Nephron progenitor cell (in vitro differentiated cells): ENCODE results near the gene EYA2.

ENCODE experiments used
- DNase-seq: peaks from one replicate; pipeline ENCODE4 v3.0.0; 2021
- H3K27ac Mint-ChIP-seq: 2 replicates; pipeline ENCODE4 v1.8.0; 2021; ENCODE audit warnings: mild to moderate bottlenecking, moderate library complexity, mixed read lengths
- H3K27me3 Mint-ChIP-seq: 2 replicates; pipeline ENCODE4 v1.8.0; 2021; ENCODE audit warnings: mild to moderate bottlenecking, low read depth, mixed read lengths; ENCODE audit not compliant: poor library complexity
- H3K36me3 Mint-ChIP-seq: 2 replicates; pipeline ENCODE4 v1.8.0; 2021; ENCODE audit warnings: low read depth, mixed read lengths
- H3K4me1 Mint-ChIP-seq: 2 replicates; pipeline ENCODE4 v1.8.0; 2021; ENCODE audit warnings: mixed read lengths
- H3K4me3 Mint-ChIP-seq: 2 replicates; pipeline ENCODE4 v1.8.0; 2021; ENCODE audit warnings: mild to moderate bottlenecking, moderate library complexity, mixed read lengths
- H3K9me3 Mint-ChIP-seq: 2 replicates; pipeline ENCODE4 v1.8.0; 2021; ENCODE audit warnings: mild to moderate bottlenecking, moderate library complexity, mixed read lengths
- CTCF ChIP-seq: fragments of 200-600 bp; sonication (generic); IDR thresholded peaks from 2 replicates; pipeline ENCODE4 v1.5.0; 2021; ENCODE audit warnings: antibody characterized with exemption

Gene EYA2

GRCh38 chr20:47196091-47197081 is 301.7 kb downstream of the EYA2 start:
- no peak overlapping the region for H3K27ac Mint-ChIP-seq
- no peaks in the 10 kb centered on the region for H3K36me3 Mint-ChIP-seq
- TF ChIP-seq CTCF: peak; percentile 95
- peaks cover 10% of the 10 kb centered on the region for H3K27me3 Mint-ChIP-seq
- peak; percentile 86 for DNase-seq
- H3K4me1 Mint-ChIP-seq: peaks cover 11% of the 10 kb centered on the region
- H3K4me3 Mint-ChIP-seq: no peak overlapping the region
- H3K9me3 Mint-ChIP-seq: peaks cover 3% of the 10 kb centered on the region

- no peak for DNase-seq
- no peak overlapping the region for H3K4me3 Mint-ChIP-seq
- H3K9me3 Mint-ChIP-seq: no peaks in the 10 kb centered on the region
- H3K27me3 Mint-ChIP-seq: peaks cover 6% of the 10 kb centered on the region
- no peak for TF ChIP-seq CTCF
- H3K36me3 Mint-ChIP-seq: no peaks in the 10 kb centered on the region
- no peak overlapping the region for H3K27ac Mint-ChIP-seq
- H3K4me1 Mint-ChIP-seq: peaks cover 11% of the 10 kb centered on the region
Observed at GRCh38 chr20:47198254-47198671, 303.6 kb downstream of the EYA2 start.

- DNase-seq: no peak
- H3K4me3 Mint-ChIP-seq: no peak overlapping the region
- peaks cover 11% of the 10 kb centered on the region for H3K4me1 Mint-ChIP-seq
- H3K36me3 Mint-ChIP-seq: no peaks in the 10 kb centered on the region
- no peaks in the 10 kb centered on the region for H3K9me3 Mint-ChIP-seq
- H3K27ac Mint-ChIP-seq: no peak overlapping the region
- peaks cover 6% of the 10 kb centered on the region for H3K27me3 Mint-ChIP-seq
- no peak for TF ChIP-seq CTCF
Observed at GRCh38 chr20:47198996-47199552, 304.4 kb downstream of the EYA2 start.

- Mint-ChIP-seq H3K27ac (peak overlapping the region; percentile 64), H3K27me3 (peaks cover 7% of the 10 kb centered on the region)
- no peak for DNase-seq
Observed at GRCh38 chr20:47201074-47201730, 306.6 kb downstream of the EYA2 start.

More at GRCh38 chr20:47201074-47201730, 306.6 kb downstream of the EYA2 start:
- Mint-ChIP-seq H3K4me3 (no peak overlapping the region), H3K4me1 (peaks cover 21% of the 10 kb centered on the region), H3K36me3 (peaks cover 8% of the 10 kb centered on the region), H3K9me3 (no peaks in the 10 kb centered on the region)
- TF ChIP-seq CTCF: no peak
